NCI-H526 treated with DMSO at 0.1 percent for 48 hours (cell line): ENCODE data around the gene PLEKHM1.
"Not testable (repeated sequence)": the region's sequence is repeated elsewhere in the genome, so short reads cannot be mapped to it uniquely, and the experiment has no call there.

ENCODE experiments used
- DNase-seq: peaks from one replicate; lab custom pipeline; 2025; lab: John Stamatoyannopoulos, UW

Gene PLEKHM1

DNA sequence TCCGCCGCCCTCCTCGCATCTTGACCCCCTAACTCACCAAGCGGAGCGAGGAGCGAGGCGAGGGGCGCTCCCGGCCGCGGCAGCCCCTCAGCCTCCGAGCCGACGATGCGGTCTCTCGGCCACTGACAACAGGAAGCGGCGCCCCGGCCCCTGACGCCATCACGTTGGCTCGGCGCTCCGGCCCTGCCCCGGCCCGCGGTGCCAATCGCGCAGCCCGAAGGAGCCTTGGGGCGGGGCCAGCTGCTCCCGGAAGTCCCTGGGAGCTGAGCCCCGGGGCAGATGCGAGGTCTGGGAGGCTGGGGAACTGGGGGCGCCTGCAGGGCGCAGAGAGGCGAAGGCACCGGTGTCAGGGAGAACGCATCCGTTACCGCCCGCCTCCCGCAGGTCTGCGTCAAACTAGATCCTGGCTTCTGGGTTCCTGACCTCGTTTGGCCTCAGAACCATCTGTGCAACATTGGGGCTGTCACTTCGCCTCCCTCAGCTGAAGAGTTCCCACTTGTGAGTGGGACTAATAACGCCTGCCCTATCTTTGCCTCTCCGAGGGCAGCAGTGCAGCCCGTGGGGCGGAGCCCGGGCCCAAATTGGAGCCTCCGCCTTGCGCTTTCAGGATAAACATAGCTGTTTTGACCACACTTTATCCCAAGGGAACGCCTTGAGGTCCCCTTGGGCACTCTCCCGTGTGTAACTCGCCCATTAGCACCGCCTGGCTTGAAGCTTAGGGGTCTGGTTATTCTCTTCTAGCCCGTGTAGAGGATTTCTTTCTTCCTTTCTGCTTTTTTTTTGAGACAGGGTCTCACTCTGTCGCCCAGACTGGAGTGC is at the start of gene PLEKHM1:
PLEKHM1 (minus strand) TSS at position 107 of the 819 bp plus-strand sequence. CDS start 8,237 bp downstream, outside the sequence.
- DNase-seq, result peak; percentile 29

DNA sequence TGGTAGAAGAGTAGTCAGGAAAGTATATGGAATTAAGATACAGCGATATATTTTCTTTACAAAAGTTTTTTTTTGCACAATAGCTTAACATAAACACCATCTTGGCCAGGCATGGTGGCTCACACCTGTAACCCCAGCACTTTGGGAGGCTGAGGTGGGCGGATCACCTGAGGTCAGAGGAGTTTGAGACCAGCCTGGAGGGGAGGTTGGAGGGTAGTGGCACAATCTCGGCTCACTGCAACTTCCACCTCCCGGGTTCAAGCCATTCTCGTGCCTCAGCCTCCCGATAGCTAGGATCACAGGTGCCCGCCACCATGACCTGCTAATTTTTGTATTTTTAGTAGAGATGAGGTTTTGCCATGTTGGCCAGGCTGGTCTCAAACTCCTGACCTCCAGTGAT is 47.6 kb upstream of the PLEKHM1 start:
- DNase-seq, result not testable (repeated sequence)

DNA sequence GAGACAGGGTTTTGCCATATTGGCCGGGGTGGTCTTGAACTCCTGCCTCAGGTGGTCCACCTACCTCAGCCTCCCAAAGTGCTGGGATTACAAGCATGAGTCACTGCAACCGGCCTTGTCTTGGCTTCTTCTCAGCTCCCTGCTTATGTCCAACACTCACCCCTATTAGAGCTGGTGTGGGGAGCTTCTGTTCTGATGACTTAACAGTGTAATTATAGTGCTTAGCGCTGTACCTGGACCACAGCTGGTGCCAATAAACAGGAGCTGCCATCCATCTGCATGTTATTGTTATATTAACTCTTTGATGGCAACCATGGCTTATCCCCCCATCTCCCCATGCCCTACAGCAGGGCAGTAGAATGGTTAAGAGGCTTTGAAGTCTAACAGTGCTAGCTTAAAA is 15.6 kb upstream of the PLEKHM1 start:
- DNase-seq, result not testable (repeated sequence)

DNA sequence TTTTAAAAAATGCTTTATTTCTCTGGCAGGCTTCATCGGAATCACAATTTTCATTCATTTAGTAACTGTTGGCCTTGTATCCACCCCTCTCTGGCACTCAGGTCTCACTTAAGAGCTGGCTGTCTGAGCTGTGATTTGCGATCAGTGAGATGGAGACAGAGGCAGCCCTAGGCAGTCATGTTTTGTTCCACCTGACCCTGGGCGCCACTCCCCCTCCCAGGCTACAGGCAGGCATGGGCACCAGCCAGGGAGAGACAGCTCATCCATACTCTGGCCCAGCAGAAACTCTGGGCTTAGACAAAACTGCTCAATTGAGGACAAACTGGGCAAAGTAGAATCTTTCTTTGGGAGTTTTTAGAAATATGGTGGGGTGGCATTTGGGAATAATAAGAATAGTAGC is 14.7 kb upstream of the PLEKHM1 start:
- not testable (repeated sequence) for DNase-seq

DNA sequence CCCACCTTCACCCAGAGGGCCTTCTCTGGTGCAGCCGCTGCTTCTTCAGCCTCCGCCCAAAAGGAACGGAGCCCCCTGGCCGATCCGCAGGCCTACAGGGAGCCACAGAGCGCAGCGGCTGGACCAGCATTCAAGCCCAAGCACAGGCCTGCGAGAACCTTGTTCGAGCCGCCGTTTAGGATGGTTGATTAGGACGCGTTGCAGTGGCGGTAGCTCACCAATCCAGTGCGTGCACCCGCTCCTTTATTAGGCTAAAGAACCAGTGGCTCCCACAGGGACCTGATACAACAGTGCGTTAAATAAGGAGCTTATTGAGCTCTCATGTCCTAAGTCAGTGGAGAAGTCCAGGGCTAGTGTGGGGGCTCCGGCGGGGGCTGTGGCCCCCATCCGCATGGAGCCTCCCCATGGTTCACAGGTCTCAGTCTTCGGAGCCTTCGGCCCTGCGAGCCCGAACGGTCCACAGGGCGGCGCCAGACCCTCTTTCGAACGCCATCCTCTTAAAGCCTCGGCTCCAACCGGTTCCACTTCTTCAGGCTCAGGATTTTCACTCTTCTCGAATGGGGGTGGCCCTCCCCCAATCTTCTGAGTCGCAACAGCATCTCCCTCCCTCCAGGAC is 10.7 kb upstream of the PLEKHM1 start:
- DNase-seq, result not testable (repeated sequence)

DNA sequence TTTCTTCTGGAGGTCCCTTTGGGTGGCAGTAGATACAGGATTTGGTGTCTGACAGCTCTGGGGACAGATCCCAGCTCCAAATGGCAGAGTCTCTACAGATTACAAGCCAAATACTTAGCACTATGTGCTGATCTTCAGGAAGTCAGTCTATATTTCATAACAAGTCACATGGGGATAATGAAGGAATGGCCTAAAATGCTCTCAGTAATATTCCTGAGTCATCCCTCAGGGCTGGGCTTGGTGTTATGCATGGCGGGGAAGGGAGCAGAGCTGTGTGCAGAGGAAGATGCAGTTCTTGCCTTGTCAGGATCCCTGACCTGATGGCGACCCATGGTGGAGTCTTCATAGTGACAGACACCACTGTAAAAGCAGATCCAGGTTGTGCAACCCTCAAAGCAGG is 10.0 kb upstream of the PLEKHM1 start:
- not testable (repeated sequence) for DNase-seq

DNA sequence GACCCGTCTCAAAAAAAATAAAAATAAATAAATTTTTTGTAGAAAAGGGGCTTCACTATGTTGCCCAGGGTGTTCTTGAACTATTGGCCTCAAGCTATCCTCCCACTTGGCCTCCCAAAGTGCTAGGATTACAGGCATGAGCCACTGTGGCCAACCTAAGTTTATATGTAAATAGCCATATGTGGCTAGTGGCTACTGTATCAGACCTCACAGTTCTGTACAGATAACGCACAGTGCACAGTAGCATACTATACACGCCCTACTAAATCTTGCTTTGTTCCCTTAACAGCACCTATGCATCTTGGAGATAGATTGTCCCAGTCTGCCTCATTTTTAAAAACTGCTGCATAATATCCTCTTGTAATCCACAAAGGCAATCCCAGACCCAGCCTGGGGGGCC is 8.7 kb upstream of the PLEKHM1 start:
- not testable (repeated sequence) for DNase-seq

DNA sequence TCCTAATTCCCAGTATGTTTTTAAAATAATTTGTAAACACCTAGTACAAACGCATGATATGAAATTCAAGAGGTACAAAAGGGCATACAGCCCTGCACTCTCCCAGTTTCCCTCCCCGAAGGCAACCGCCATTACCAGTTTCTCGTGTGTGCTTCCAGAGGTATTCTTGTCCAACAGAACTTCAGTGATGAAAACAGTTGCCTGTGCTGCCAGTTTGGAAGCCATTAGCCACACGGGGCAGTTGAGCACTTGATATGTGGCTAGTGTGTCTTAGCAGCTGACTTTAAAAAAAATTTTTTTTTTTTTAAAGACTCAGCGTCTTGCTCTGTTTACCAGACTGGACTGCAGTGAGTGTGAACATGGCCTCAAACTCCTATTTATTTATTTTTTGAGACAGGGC is 7.9 kb upstream of the PLEKHM1 start:
- not testable (repeated sequence) for DNase-seq

DNA sequence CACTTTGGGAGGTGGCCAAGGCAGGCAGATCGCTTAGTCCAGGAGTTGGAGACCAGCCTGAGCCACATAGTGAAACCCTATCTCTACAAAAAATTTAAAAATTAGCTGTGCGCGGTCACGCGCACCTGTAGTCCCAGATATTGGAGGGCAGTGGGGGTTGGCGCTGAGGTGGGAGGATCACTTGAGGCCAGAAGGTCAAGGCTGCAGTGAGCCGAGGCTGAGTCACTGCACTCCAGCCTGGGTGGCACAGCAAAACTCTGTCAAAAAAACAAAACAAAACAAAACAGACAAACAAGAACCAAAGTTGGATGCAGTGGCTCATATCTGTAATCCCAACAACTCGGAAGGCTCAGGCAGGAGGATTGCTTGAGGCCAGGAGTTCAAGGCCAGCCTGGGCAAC is 6.9 kb upstream of the PLEKHM1 start:
- DNase-seq, result not testable (repeated sequence)

DNA sequence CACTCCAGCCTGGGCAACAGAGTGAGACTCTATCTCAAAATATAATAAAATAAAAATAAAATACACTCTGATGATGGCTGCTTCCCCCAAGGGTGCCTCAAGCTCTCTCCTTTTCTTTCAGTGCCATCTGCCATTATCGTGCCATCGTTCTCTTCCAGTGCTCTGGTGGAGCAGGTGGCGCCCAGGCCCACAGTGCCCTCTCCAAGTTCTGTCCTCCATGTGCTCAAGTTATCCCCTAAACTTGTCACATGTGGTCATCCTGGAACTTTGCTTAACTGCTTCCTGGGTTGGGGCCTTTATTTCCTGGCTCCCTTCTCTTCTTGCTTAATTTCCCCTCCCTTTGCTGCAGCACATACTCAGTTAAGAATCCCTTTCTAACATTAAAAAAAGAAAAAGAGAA is 6.0 kb upstream of the PLEKHM1 start:
- not testable (repeated sequence) for DNase-seq

DNA sequence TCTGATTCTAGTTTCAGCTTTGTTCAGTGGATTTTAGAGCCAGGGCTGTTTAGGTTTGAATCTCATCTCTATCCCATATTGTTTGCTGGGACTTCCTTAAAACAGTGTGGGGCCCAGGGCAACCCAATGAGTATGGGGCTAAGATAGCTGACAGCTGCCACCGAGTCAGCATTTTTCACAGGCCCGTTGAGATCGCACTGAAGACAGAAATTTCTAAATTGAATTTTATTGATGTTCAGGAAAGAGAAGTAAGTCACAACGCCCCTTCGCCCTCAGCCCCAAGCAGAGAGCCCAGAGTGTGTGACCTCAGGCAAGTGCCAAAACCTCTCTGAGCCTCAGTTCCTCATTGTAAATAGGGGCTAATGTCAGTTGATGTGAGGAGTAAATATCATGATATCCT is 4.0 kb upstream of the PLEKHM1 start:
- DNase-seq, result not testable (repeated sequence)

DNA sequence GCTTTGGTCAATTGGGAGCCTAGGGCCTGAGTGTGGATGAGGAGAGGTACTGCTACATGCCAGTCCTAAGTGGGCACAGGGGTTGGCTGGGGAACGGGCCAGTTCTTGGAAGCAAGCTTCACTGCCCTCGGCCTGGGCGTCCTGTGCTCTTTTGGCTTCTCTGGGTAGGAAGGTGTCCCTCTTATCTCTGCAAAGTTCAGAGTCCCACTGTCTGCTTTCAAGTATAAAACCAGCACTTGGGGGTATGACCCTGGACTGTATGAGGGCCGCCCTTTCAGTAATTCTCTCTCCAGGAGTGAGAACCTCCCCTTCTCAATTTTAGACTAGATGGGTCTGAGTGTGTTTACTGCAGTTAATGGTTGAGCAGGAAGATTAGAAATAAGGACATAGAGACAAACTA is 1.6 kb upstream of the PLEKHM1 start:
- not testable (repeated sequence) for DNase-seq

DNA sequence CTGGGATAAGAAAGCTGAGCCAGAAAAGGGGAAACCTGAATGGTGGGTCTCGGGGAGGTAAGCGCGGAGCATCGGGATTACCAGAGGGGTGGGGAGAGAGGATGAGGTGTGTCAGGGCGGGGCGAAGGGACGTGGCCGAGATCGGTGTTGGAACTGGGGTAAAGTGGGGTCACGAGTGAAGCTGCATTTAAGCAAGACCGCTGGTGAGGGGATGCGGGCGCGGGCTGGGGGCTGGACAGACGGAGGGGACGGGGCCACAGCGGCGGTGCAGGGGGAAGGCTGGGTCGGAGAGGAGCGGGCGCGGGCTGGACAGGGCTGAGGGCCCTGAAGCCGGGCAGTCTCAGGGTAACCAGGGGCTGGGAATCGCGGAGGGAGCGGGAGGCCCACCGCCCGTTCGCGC is 323 bp downstream of the PLEKHM1 start:
- DNase-seq, result not testable (repeated sequence)

DNA sequence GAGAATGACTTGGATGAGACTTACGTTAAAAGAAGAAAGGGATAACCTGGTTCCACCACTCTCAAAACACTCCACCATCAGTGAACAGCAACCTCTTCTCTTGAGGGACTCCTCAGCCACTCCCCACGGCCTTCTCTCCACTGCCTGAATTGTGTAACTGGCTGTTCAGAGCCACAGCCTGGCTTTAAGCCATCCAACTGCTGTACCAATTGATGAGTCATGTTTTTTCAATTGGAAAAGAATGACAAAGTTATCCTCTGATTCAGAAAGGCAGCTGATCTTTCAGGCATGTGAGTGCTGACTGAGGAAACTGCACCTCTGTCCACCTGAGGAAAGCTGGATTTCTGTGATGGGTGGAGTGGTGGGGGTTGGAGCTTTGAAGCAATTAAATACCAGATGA is 2.8 kb downstream of the PLEKHM1 start:
- not testable (repeated sequence) for DNase-seq

DNA sequence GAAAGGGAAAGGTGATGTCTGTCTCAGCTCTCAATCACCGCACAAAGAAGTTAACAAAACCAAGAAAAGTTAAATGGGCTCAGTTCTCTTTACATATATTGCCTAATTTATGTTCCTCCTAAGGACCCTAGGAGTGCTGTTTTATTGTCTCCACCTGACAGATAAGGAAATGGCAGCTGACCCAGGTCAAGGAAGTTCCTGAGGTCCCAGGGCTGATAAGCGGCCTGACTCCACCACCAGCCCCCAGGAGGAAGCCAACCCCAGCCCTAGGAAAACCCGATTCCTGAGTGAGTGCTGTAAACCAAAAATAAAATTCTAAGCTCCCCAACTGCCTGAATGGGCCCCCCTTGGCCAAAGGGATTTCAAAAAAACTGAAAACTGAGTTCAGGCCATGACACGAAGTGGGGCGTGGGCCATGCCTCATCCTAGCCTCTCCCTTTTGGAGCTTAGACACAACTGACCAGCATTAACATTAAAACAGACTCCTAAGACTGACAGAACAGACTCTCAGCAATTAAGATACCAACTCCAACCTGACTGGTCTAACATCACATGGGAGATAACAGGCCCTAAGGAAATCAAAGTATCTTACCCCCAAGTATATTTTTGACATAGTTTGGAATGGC is 6.8 kb downstream of the PLEKHM1 start:
- not testable (repeated sequence) for DNase-seq

DNA sequence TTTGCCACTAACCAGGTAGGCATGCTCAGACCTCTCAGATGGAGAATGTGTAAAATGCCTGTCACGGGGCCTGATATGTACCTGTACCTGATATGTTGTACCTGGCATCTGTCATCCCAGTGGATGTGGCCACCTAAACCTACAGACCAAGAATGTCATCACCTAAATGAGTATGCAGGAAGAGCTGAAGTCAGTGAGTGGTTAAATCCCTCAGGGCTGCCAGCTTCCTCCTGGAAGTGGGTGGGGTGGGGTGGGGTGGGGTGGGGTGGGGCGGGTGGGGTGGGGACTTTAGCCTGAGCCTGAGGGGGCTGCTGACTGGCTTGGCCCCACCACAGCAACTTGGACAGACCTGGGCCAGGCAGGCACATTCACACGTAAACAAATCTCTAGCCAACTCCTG is 7.3 kb downstream of the PLEKHM1 start:
- DNase-seq, result not testable (repeated sequence)

DNA sequence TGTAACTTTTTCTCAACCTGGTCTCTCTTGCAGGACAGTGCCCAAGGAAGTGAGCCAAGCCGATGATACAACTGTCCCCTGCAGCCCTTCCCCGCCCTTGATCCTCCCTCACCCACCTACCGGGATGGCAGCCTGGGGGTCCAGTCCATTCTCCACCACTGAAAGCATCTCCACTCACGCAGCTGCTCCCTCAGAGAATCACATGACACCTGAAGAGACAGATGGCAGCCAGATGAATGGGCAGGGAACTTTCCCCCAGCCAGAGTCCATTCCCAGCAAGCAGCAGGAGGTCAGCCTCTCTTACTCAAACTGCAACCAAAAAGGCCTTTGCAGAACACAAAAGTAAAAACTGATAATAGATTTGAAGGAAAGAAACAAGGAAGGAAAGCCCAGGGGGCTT is 8.2 kb downstream of the PLEKHM1 start:
- DNase-seq, result not testable (repeated sequence)

DNA sequence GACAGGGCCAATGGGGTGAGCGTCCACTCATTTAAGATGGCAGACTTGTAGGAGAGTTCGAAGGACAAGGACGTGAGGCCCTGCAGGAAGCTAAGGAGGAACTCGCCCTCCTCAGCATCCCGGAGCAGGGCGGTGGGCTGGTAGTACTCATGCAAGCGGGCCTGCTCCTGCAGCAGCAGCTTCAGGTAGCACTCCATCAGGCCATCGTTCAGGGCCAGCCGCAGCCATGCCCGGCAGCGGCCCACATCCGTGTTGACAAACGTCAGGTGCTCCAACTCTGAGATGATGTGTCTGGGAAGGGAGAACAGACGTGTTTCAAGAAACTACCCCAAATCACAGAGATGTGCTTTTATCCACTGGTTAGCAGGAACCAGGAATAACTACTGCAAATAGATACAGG is 15.1 kb downstream of the PLEKHM1 start:
- not testable (repeated sequence) for DNase-seq

DNA sequence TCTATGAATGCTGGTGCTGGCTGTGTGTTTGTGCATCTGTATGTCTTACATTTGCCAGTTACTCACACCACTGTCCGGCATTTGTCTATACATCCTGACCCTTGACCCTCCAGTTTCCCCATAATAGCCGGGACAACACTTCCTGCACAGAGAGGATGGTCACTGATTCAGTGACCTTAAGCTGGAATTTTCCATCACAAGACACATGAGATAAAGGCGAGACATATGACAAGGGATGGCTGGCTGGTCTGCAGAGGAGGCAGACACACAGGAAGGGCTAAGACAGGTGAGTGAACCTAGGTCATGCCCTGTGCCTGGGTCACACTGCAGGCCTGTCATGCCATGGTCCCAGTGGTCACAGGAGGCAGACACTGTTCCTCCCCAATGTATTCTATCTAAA is 18.3 kb downstream of the PLEKHM1 start:
- DNase-seq, result not testable (repeated sequence)

DNA sequence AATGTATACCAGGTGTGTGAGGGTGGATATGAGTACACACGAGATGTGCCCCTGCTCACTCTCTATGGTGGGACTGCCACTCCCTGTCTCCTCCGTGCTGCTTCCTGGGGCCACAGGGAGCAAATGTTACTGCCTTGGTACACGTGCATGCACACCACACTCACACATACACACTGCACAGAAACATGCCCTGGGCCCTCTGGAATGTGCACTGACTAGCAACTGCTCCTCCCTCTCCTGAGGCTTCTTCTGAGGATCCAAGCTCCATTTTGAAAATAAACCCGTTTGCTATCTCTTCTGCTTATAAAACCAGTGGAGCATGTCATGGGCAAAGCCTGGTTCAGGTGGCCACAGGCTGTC is 21.3 kb downstream of the PLEKHM1 start:
- not testable (repeated sequence) for DNase-seq

DNA sequence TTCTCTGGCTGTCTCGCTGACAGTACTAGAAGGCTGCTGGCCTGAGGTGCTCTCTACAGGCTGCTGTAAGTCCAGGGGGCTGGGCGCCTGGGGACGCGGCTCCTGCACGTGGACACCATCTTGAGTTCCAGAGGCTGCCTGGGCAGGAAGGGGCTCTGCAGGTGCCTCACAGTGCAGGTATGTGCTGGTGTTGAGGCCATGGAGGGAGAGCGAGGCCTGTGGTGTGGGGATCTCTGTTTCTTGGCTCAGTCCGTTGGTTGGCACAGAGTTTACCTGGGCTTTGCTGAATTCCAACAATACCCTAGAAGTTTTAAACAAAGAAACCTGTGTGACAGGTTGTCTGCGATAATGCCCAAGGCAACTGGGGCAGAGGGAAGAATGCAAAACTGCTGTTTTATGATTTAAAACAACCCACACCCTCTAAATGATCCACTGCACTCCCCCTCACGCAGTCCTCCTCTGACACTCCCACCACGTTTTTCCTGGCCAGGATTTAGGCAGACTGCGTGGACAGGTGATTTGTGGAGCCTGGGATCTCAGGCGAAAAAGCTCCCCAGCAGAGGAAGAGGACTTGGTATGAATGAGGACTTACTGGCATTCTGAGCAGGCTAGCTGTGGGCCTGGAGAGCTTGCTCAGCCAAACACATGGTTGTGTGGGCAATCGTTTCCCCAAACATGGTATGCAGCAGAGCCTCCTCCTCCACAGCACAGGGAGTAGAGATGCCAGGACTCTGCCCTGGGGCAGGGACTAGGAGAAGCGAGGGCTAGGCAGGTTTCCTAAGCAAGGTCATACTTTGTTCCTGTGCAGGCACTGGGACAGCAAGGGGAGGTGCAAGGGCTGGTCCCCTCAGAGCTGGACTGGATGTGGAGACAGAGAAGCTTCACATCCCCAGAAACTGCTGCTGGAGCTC is 22.0 kb downstream of the PLEKHM1 start:
- DNase-seq, result not testable (repeated sequence)
